Stimulated activated CD8-positive, alpha-beta memory T cell treated with anti-CD3 and anti-CD28 coated beads, Interleukin-12 subunit alpha, Interleukin-12 subunit beta, amount 100 ng/mL, for 24 hours (primary cell): ENCODE data around the gene SLC12A4.
"Not testable (repeated sequence)": the region's sequence is repeated elsewhere in the genome, so short reads cannot be mapped to it uniquely, and the experiment has no call there.

ENCODE experiments used
- DNase-seq: peaks from one replicate; pipeline ENCODE4 v3.0.0-alpha.2; 2020; ENCODE audit errors: extremely low read depth

Gene SLC12A4

GRCh38 chr16:67987460-67988160 is 19.2 kb upstream of the SLC12A4 start:
- no peak for DNase-seq

GRCh38 chr16:67986949-67987348 is 18.5 kb upstream of the SLC12A4 start:
- no peak for DNase-seq

- no peak for DNase-seq
Observed at GRCh38 chr16:67982011-67982696, 13.7 kb upstream of the SLC12A4 start.

- no peak for DNase-seq
Observed at GRCh38 chr16:67979955-67980678, 11.7 kb upstream of the SLC12A4 start, which contains the start of gene DPEP3. Gene DPEP3, minus strand, starts transcription at chr16:67980499. Its CDS starts 119 bp downstream, at chr16:67980380.

- DNase-seq = no peak
Observed at GRCh38 chr16:67977469-67978227, 9.2 kb upstream of the SLC12A4 start.

- DNase-seq = no peak
Observed at GRCh38 chr16:67977005-67977404, 8.6 kb upstream of the SLC12A4 start.

- DNase-seq = no peak
Observed at GRCh38 chr16:67976205-67976604, 7.8 kb upstream of the SLC12A4 start.

GRCh38 chr16:67975321-67976105 is 7.1 kb upstream of the SLC12A4 start:
- DNase-seq = no peak

GRCh38 chr16:67972285-67972684 is 3.8 kb upstream of the SLC12A4 start:
- DNase-seq = not testable (repeated sequence)

- DNase-seq = no peak
Observed at GRCh38 chr16:67971111-67971510, 2.7 kb upstream of the SLC12A4 start.

GRCh38 chr16:67969254-67970039 is 1.0 kb upstream of the SLC12A4 start:
- no peak for DNase-seq

- no peak for DNase-seq
Observed at GRCh38 chr16:67967958-67968399, 458 bp downstream of the SLC12A4 start.

- no peak for DNase-seq
Observed at GRCh38 chr16:67967183-67967957, 1.1 kb downstream of the SLC12A4 start.

- no peak for DNase-seq
Observed at GRCh38 chr16:67966549-67967182, 1.8 kb downstream of the SLC12A4 start.

- no peak for DNase-seq
Observed at GRCh38 chr16:67965668-67966548, 2.5 kb downstream of the SLC12A4 start.

GRCh38 chr16:67964477-67965131 is 3.8 kb downstream of the SLC12A4 start:
- DNase-seq = no peak

GRCh38 chr16:67963662-67964321 is 4.6 kb downstream of the SLC12A4 start:
- no peak for DNase-seq
